Panc1 (cell line): ENCODE results near the gene SIK3.

Experiments
- CTCF ChIP-seq: fragments of 450-650 bp; IDR thresholded peaks from 2 replicates; pipeline ENCODE4 v1.5.1; 2017; ENCODE audit warnings: mild to moderate bottlenecking
- POLR2AphosphoS5 ChIP-seq: IDR thresholded peaks from 2 replicates; pipeline ENCODE4 v1.6.1; 2012; ENCODE audit warnings: mild to moderate bottlenecking, low read depth, low read length, moderate library complexity
- REST ChIP-seq, 2 experiments: IDR thresholded peaks; 2 replicates each; pipeline ENCODE4 v1.6.1; 2011 to 2012; ENCODE audit warnings: low read depth in 2 of 2, control low read depth in 1 of 2, low read length in 1 of 2, mild to moderate bottlenecking in 1 of 2, moderate library complexity in 1 of 2; ENCODE audit not compliant: insufficient read depth in 1 of 2

GRCh38 chr11:116989184-116989583 lies 109.0 kb downstream of the SIK3 start:
- no peak for TF ChIP-seq CTCF
- TF ChIP-seq POLR2AphosphoS5, result no peak
- no peak for TF ChIP-seq REST (IDR thresholded peaks at IDR 0.05; ENCODE audit: insufficient read depth in 1 of 2, low read depth in 2 of 2, low read length in 1 of 2)
